ENCODE data around the gene FOSL1. TPM values are rescaled to one million over a fixed set of nuclear protein-coding genes. Genes with fewer than 3 reads are reported as not detected.
A peak's percentile ranks its signal among the peaks of the same experiment; 100 is the strongest.

FOSL1 gene
- total and polyA plus RNA-seq, 2 of the 13 experiments (the other 11 are each of a cell fraction or from before 2014, with no cell fraction given) = 4.0 to 4.1 TPM

DNA sequence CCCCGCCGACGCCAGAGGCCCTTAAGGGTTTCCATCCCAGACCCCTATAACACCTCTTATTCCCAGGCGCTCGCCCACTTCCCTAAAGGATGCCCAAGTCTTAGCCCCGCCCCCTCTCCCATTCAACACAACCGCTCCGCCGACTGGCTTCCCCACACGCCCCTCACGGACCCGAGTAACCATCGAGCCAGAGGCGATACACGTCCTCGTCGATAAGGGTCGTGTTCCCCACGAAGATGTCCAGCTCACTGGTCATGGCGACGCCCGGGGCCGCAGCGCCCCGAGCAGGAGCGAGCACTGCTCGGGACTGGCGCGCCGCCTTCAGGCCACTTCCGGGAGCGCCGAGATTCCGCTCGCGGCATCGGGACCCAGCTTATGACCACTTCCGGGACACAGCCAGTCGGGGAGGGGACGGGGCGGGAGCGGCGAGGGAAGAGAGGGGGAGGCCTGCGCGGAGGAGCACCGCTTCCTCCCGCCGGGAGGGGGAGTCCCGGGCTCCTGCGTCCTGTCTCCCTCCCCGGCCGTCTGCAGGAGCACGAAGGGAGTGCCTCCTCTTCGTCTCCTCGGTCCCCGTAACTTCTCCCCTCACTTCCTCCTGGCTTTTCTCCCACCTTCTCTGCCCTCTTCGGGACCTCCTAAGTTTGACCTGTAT is 11.9 kb downstream of the FOSL1 start, which contains the start of gene FIBP (continued):
- peak; percentile 82; the same call in 1 of the 2 replicates for TF ChIP-seq KMT2A (CRISPR knock-in tag; IDR thresholded peaks at IDR 0.05)
- TF ChIP-seq MYNN (CRISPR knock-in tag; IDR thresholded peaks at IDR 0.05; ENCODE audit: low read depth) = peak; percentile 57; the same call in 1 of the 2 replicates
- no peak; the same call in 1 of the 2 replicates for TF ChIP-seq ZNF564 (CRISPR knock-in tag; IDR thresholded peaks at IDR 0.05)
- TF ChIP-seq ETV5 (CRISPR knock-in tag; IDR thresholded peaks at IDR 0.05; ENCODE audit: borderline replicate concordance) = peak; percentile 86
- TF ChIP-seq, protein P1, sequence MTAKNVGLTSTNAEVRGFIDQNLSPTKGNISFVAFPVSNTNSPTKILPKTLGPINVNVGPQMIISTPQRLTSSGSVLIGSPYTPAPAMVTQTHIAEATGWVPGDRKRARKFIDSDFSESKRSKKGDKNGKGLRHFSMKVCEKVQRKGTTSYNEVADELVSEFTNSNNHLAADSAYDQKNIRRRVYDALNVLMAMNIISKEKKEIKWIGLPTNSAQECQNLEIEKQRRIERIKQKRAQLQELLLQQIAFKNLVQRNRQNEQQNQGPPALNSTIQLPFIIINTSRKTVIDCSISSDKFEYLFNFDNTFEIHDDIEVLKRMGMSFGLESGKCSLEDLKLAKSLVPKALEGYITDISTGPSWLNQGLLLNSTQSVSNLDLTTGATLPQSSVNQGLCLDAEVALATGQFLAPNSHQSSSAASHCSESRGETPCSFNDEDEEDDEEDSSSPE (CRISPR knock-in tag; IDR thresholded peaks at IDR 0.05) = peak; percentile 80
- TF ChIP-seq, protein P2, sequence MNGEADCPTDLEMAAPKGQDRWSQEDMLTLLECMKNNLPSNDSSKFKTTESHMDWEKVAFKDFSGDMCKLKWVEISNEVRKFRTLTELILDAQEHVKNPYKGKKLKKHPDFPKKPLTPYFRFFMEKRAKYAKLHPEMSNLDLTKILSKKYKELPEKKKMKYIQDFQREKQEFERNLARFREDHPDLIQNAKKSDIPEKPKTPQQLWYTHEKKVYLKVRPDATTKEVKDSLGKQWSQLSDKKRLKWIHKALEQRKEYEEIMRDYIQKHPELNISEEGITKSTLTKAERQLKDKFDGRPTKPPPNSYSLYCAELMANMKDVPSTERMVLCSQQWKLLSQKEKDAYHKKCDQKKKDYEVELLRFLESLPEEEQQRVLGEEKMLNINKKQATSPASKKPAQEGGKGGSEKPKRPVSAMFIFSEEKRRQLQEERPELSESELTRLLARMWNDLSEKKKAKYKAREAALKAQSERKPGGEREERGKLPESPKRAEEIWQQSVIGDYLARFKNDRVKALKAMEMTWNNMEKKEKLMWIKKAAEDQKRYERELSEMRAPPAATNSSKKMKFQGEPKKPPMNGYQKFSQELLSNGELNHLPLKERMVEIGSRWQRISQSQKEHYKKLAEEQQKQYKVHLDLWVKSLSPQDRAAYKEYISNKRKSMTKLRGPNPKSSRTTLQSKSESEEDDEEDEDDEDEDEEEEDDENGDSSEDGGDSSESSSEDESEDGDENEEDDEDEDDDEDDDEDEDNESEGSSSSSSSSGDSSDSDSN (CRISPR knock-in tag; IDR thresholded peaks at IDR 0.05) = peak; percentile 83
- TF ChIP-seq TGIF2 (CRISPR knock-in tag; IDR thresholded peaks at IDR 0.05) = peak; percentile 63; the same call in 1 of the 2 replicates
- TF ChIP-seq SRSF4 (IDR thresholded peaks at IDR 0.05; ENCODE audit: low read depth, low read length, poor library complexity, severe bottlenecking) = no peak
- TF ChIP-seq ZNF264 (CRISPR knock-in tag; IDR thresholded peaks at IDR 0.05) = 0 out of 2 replicates have a peak, but pooled peaks have one; percentile 15
- peak; percentile 68; the same call in 1 of the 2 replicates for TF ChIP-seq NR1H2 (CRISPR knock-in tag; IDR thresholded peaks at IDR 0.05; ENCODE audit: borderline replicate concordance, low read depth)
- TF ChIP-seq, protein P3, sequence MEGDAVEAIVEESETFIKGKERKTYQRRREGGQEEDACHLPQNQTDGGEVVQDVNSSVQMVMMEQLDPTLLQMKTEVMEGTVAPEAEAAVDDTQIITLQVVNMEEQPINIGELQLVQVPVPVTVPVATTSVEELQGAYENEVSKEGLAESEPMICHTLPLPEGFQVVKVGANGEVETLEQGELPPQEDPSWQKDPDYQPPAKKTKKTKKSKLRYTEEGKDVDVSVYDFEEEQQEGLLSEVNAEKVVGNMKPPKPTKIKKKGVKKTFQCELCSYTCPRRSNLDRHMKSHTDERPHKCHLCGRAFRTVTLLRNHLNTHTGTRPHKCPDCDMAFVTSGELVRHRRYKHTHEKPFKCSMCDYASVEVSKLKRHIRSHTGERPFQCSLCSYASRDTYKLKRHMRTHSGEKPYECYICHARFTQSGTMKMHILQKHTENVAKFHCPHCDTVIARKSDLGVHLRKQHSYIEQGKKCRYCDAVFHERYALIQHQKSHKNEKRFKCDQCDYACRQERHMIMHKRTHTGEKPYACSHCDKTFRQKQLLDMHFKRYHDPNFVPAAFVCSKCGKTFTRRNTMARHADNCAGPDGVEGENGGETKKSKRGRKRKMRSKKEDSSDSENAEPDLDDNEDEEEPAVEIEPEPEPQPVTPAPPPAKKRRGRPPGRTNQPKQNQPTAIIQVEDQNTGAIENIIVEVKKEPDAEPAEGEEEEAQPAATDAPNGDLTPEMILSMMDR (CRISPR knock-in tag; IDR thresholded peaks at IDR 0.05) = peak; percentile 94
- peak; percentile 93 for TF ChIP-seq NR2C2 (CRISPR knock-in tag; IDR thresholded peaks at IDR 0.05; ENCODE audit: borderline replicate concordance)
- peak; percentile 77; the same call in 1 of the 2 replicates for TF ChIP-seq GATA4 (IDR thresholded peaks at IDR 0.05; ENCODE audit: borderline replicate concordance, low read depth)
- TF ChIP-seq FOXK1 (CRISPR knock-in tag; IDR thresholded peaks at IDR 0.05; ENCODE audit: borderline replicate concordance, low read depth) = peak; percentile 83
- TF ChIP-seq, protein P4, sequence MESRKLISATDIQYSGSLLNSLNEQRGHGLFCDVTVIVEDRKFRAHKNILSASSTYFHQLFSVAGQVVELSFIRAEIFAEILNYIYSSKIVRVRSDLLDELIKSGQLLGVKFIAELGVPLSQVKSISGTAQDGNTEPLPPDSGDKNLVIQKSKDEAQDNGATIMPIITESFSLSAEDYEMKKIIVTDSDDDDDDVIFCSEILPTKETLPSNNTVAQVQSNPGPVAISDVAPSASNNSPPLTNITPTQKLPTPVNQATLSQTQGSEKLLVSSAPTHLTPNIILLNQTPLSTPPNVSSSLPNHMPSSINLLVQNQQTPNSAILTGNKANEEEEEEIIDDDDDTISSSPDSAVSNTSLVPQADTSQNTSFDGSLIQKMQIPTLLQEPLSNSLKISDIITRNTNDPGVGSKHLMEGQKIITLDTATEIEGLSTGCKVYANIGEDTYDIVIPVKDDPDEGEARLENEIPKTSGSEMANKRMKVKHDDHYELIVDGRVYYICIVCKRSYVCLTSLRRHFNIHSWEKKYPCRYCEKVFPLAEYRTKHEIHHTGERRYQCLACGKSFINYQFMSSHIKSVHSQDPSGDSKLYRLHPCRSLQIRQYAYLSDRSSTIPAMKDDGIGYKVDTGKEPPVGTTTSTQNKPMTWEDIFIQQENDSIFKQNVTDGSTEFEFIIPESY (CRISPR knock-in tag; IDR thresholded peaks at IDR 0.05) = peak; percentile 57
- TF ChIP-seq PHF8 (CRISPR knock-in tag; IDR thresholded peaks at IDR 0.05) = peak; percentile 86
- TF ChIP-seq ELF4 (CRISPR knock-in tag; IDR thresholded peaks at IDR 0.05; ENCODE audit: borderline replicate concordance) = 0 out of 2 replicates have a peak, but pooled peaks have one; percentile 36
- TF ChIP-seq, protein P5, sequence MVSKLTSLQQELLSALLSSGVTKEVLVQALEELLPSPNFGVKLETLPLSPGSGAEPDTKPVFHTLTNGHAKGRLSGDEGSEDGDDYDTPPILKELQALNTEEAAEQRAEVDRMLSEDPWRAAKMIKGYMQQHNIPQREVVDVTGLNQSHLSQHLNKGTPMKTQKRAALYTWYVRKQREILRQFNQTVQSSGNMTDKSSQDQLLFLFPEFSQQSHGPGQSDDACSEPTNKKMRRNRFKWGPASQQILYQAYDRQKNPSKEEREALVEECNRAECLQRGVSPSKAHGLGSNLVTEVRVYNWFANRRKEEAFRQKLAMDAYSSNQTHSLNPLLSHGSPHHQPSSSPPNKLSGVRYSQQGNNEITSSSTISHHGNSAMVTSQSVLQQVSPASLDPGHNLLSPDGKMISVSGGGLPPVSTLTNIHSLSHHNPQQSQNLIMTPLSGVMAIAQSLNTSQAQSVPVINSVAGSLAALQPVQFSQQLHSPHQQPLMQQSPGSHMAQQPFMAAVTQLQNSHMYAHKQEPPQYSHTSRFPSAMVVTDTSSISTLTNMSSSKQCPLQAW (CRISPR knock-in tag; IDR thresholded peaks at IDR 0.05) = peak; percentile 82
- TF ChIP-seq ZFP41 (CRISPR knock-in tag; IDR thresholded peaks at IDR 0.05; ENCODE audit: borderline replicate concordance) = peak; percentile 31; the same call in 1 of the 2 replicates
- peak; percentile 35; the same call in 1 of the 2 replicates for TF ChIP-seq BCL6 (CRISPR knock-in tag; IDR thresholded peaks at IDR 0.05)
